Vagina (tissue), 2 donors: ENCODE measurements around the gene SLC17A9. TPM values are rescaled to one million over a fixed set of nuclear protein-coding genes. Genes with fewer than 3 reads are reported as not detected.
A peak's percentile ranks its signal among the peaks of the same experiment; 100 is the strongest.

ENCODE experiments used
- DNase-seq, 2 donors: peaks; one replicate each; pipeline ENCODE4 v3.0.0-alpha.2; 2017; ENCODE audit errors: extremely low spot score in 2 of 2
- H3K27ac ChIP-seq: fragments of 200-600 bp; sonication (generic); one replicate; pipeline ENCODE4 v1.5.1; 2019
- H3K27me3 ChIP-seq: fragments of 200-600 bp; sonication (generic); one replicate; pipeline ENCODE4 v1.5.1; 2019
- H3K36me3 ChIP-seq, 2 donors: fragments of 200-600 bp; sonication (generic); one replicate each; pipeline ENCODE4 v1.5.1; 2017 to 2019
- H3K4me1 ChIP-seq: fragments of 200-600 bp; sonication (generic); one replicate; pipeline ENCODE4 v1.5.1; 2019
- H3K4me3 ChIP-seq, 2 donors: fragments of 200-600 bp; sonication (generic); 1 replicate in 1 of 2; 2 replicates in 1 of 2; pipeline ENCODE4 v1.5.1; 2016 to 2019
- H3K9me3 ChIP-seq: fragments of 200-600 bp; sonication (generic); one replicate; pipeline ENCODE4 v1.5.1; 2019
- POLR2A ChIP-seq, 2 donors: fragments of 450-650 bp; IDR thresholded peaks; one replicate each; pipeline ENCODE4 v1.6.1; 2017; ENCODE audit warnings: antibody characterized with exemption in 2 of 2, mild to moderate bottlenecking in 2 of 2, moderate library complexity in 2 of 2
- POLR2AphosphoS5 ChIP-seq, 2 donors: sonication (generic); formaldehyde crosslinking; IDR thresholded peaks; one replicate each; pipeline ENCODE4 v1.9.0; 2017; ENCODE audit warnings: antibody characterized with exemption in 2 of 2, mild to moderate bottlenecking in 2 of 2, low read depth in 1 of 2; ENCODE audit not compliant: insufficient read depth in 1 of 2
- intact Hi-C: fragments of 100-400 bp; cut with DNase I; formaldehyde crosslinking; loops from one replicate; pipeline ENCODE4 v1.15.1; 2023
- total RNA-seq: library from RNA; depleted of rRNA; stranded (reverse); fragments of >200 nt; gene quantifications from one replicate; pipeline ENCODE4 v1.2.3, GENCODE V29; 2016
- TF ChIP-seq, protein P1 (sequence below), 3 experiments: fragments of 450-650 bp in 2 of 3; fragments of 200-600 bp in 1 of 3; sonication (generic) in 1 of 3; IDR thresholded peaks; one replicate each; pipeline ENCODE4 v1.5.1; 2017 to 2019; ENCODE audit warnings: antibody characterized with exemption in 3 of 3, mild to moderate bottlenecking in 2 of 3, moderate library complexity in 2 of 3

SLC17A9 gene
- total RNA-seq, 1 donor from 2014 or later, result 2.5 TPM

DNA sequence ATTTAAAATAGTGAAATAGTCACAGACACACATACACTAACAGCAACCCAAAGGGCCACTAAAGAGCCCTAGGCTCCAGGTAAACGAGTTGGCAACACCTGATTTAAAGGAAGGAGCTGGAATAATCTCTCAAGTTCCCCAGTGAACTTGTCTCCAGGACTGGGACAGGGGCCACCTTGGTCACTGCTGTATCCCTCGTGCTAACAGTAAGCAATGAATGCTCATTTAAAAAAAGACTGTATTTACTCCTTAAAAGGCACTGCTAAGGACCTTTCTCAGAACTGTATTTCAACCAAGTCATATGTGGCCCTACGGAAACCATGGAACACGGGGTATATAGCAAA, 27.5 kb upstream of the SLC17A9 start:
- no peaks in the 10 kb centered on the region for H3K27me3 ChIP-seq
- H3K4me1 ChIP-seq, result peaks cover 83% of the 10 kb centered on the region
- no peaks in the 10 kb centered on the region for H3K36me3 ChIP-seq
- peak overlapping the region; percentile 96 for H3K27ac ChIP-seq
- TF ChIP-seq, protein P1, sequence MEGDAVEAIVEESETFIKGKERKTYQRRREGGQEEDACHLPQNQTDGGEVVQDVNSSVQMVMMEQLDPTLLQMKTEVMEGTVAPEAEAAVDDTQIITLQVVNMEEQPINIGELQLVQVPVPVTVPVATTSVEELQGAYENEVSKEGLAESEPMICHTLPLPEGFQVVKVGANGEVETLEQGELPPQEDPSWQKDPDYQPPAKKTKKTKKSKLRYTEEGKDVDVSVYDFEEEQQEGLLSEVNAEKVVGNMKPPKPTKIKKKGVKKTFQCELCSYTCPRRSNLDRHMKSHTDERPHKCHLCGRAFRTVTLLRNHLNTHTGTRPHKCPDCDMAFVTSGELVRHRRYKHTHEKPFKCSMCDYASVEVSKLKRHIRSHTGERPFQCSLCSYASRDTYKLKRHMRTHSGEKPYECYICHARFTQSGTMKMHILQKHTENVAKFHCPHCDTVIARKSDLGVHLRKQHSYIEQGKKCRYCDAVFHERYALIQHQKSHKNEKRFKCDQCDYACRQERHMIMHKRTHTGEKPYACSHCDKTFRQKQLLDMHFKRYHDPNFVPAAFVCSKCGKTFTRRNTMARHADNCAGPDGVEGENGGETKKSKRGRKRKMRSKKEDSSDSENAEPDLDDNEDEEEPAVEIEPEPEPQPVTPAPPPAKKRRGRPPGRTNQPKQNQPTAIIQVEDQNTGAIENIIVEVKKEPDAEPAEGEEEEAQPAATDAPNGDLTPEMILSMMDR (IDR thresholded peaks at IDR 0.05), result no peak
- no peak for TF ChIP-seq POLR2A (IDR thresholded peaks at IDR 0.05)
- no peak for TF ChIP-seq POLR2AphosphoS5 (IDR thresholded peaks at IDR 0.05; ENCODE audit: insufficient read depth in 1 of 2, low read depth in 1 of 2)
- intact Hi-C loops, result no loop called here
- no peaks in the 10 kb centered on the region for H3K9me3 ChIP-seq
- H3K4me3 ChIP-seq, result peak overlapping the region; percentile 75 to 96
- no peak for DNase-seq

DNA sequence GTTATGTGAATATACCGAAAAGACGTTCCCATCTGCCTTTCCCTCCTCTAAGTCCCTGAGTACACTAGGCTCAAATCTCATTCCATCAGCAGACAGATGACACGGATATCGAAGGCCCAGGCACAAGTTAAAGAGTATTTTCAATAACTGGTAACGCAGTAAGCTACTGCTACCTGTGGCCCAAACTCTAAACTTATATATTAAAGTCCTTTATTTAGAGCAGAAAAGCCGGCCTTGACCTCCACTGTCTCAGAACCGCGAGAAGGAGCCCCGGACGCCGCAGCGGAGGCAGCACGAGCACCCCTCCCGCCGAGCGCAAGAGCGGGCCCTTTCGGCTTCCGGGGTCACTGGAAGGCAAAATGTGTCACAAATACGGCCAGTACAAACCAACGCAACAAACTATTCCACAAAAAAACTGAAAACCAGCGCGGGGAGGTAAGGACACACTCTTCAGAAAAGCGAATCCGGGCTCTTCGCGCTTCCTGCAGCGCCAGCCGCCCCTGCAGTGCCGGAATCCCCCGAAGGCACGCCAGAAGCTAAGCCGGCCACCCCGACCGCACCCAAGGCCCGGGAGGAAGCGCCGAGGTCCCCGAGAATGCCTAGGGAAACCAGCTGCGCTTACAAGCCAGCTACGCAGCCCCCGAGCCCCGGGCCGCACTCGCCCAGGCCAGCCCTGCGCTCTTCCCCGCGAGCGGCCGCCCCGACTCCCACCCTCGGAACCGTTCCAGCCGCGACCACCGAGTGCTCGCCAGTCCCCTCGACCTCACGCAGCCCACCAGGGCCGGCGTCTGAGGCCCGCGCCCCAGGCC, 26.9 kb upstream of the SLC17A9 start:
- peak overlapping the region; percentile 75 to 96 for H3K4me3 ChIP-seq
- DNase-seq, result no peak
- TF ChIP-seq, protein P1 (IDR thresholded peaks at IDR 0.05), result no peak
- TF ChIP-seq POLR2AphosphoS5 (IDR thresholded peaks at IDR 0.05; ENCODE audit: insufficient read depth in 1 of 2, low read depth in 1 of 2), result peak in 1 of 2 donors; percentile 28
- intact Hi-C loops, result no loop called here
- H3K27ac ChIP-seq, result peak overlapping the region; percentile 96
- H3K36me3 ChIP-seq, result no peaks in the 10 kb centered on the region
- peaks cover 80% of the 10 kb centered on the region for H3K4me1 ChIP-seq
- no peaks in the 10 kb centered on the region for H3K27me3 ChIP-seq
- H3K9me3 ChIP-seq, result no peaks in the 10 kb centered on the region

DNA sequence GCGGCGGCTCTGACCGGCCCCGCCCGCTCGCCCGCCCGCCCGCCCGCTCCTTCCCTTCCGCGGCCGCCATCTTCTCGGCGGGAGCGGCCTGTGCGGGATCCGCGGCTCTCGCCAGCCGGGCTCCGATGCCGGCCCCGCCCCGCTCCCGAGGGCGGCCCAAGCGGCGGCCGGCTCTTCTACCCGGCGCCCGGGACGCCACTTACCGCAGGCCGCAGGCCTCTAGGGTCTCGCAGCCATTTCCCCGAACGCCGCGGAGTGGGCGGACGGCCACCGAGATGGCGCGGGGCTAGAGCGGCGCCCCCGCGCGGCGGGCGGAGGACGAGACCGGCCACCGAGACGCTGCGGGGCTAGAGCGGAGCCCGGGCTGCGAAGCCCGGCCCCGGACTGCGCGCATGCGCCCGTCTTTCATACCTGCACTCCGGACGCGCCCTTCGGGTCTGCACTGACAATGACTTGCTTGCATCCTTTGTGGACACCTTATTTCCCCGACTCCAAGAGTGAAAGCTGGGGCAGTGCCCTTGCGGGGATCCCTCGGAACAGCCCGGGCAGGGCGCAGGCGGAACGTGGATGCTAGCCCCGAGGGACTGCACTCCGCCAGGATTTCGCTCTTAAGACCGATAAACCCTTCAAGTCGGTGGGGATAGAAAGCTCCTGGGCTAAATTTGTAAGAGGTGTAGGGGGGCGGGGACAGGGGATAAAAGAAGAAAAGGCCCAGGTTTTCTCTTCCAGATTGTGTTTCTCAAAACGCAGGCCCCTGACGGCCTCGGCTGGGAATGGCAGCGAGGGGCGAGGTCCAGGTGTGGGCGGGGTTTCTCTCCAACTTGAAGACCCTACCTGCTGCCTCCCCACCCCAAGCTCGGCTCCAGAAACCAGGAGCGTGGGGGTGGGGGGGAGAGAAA, 26.0 kb upstream of the SLC17A9 start, which contains the start of gene DIDO1:
DIDO1 (minus strand) TSS at position 277 of the 899 bp plus-strand sequence.
- Histone ChIP-seq H3K27me3 (no peaks in the 10 kb centered on the region), H3K4me3 (peak within 1 kb of the TSS; percentile 75 to 96), H3K4me1 (peaks cover 72% of the 10 kb centered on the region), H3K36me3 (no peaks in the 10 kb centered on the region), H3K9me3 (no peaks in the 10 kb centered on the region), H3K27ac (peak within 1 kb of the TSS; percentile 96)
- intact Hi-C loops, result no loop called here
- no peak for DNase-seq
- TF ChIP-seq, protein P1 (IDR thresholded peaks at IDR 0.05), result peak; percentile 40 to 84 (median 59)
- TF ChIP-seq POLR2AphosphoS5 (IDR thresholded peaks at IDR 0.05; ENCODE audit: insufficient read depth in 1 of 2, low read depth in 1 of 2), result peak; percentile 24 to 48
- TF ChIP-seq POLR2A (IDR thresholded peaks at IDR 0.05), result peak in 1 of 2 donors; percentile 57

DNA sequence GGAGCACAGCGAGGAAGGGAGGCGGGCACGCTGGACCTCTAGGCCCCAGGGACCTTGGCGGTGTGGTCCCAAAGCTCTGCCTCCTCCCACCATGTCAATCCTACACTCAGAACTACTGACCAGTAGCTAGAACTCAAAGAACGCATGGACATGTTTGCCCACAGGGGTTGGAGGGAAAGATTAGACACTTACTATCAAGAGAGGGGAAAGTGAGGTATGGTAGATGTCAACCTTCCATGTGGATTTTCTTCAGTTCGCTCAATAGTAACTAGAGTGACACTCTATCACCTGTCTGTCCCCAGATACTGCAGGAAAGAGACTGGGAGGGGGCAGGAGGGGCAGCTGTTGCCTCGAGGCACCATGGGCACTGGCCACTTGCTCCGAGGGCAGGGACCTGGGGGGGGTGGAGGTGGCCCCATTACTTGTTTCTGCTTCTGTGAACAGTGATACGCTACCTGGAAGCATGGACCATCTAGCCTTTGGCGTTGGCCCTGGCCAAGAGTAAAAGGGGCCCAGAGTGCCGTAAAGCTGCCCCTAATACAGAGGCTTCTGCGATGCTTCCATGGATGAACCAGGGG, 25.3 kb upstream of the SLC17A9 start:
- intact Hi-C loops, result no loop called here
- Histone ChIP-seq H3K9me3 (no peaks in the 10 kb centered on the region), H3K36me3 (no peaks in the 10 kb centered on the region), H3K4me1 (peaks cover 66% of the 10 kb centered on the region), H3K27me3 (no peaks in the 10 kb centered on the region), H3K4me3 (peak overlapping the region; percentile 75 to 96), H3K27ac (peak overlapping the region; percentile 96)
- DNase-seq, result no peak
- TF ChIP-seq, protein P1 (IDR thresholded peaks at IDR 0.05), result no peak
- TF ChIP-seq POLR2A (IDR thresholded peaks at IDR 0.05), result no peak
- no peak for TF ChIP-seq POLR2AphosphoS5 (IDR thresholded peaks at IDR 0.05; ENCODE audit: insufficient read depth in 1 of 2, low read depth in 1 of 2)
